NCI-H146 treated with DMSO at 0.1 percent for 48 hours (cell line): ENCODE results near the gene FBXO48.
A peak's percentile ranks its signal among the peaks of the same experiment; 100 is the strongest.
"Not testable (repeated sequence)": the region's sequence is repeated elsewhere in the genome, so short reads cannot be mapped to it uniquely, and the experiment has no call there.

Source experiments
- DNase-seq: peaks from one replicate; lab custom pipeline; 2025; ENCODE audit not compliant: unreplicated experiment; lab: John Stamatoyannopoulos, UW

The FBXO48 gene, protein sequence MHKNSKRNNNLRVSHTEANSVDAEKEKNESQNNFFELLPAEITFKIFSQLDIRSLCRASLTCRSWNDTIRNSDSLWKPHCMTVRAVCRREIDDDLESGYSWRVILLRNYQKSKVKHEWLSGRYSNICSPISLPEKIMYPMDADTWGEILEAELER

DNA sequence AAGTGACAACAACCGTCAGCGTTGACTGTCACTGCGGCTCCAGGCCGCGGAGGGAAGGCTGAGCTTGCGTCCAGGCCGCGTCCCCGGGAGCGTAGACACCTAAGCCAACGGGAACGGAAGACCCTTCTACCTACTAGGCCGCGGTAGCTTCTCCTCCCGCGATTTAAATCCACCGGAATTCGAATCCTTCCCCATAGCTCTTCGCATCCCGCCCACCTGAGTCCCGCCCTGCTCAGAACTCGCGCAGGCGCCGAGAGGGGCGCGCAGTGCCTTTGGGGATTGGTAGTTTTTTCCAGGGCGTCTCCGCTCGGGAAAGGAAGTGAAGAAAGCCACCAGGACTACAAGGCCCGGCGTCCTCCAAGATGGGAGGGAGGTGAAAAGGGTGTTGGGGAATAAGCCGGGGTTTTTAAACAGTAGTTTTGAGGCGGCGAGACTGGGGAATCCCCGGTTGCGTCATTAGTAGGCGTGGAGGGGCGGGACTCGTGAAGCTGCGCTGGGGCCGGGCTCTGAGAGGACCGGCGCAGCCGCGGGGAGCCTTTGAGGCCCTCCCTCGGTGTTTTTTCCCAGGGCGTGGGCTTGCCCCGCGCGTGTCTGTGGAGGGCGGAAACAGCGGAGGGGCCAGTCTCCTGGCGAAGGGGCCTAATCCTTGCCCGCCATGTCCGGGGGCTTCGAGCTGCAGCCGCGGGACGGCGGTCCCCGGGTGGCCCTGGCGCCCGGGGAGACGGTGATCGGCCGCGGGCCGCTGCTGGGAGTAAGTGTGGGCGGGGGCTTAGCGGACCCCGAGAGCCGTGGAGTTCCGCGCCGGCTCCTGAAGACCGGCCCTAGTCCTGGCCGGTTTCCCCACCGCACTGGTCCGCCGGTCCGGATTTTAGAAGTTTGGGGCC is at the start of gene FBXO48, which contains the start of gene APLF:
Gene FBXO48, minus strand, starts transcription at position 218 of the 884 bp plus-strand sequence. CDS start 2,149 bp downstream, outside the sequence.
Gene APLF, plus strand, starts transcription at position 509 of the 884 bp plus-strand sequence. Its CDS starts 147 bp downstream, at position 656.
- DNase-seq, result peak; percentile 95

DNA sequence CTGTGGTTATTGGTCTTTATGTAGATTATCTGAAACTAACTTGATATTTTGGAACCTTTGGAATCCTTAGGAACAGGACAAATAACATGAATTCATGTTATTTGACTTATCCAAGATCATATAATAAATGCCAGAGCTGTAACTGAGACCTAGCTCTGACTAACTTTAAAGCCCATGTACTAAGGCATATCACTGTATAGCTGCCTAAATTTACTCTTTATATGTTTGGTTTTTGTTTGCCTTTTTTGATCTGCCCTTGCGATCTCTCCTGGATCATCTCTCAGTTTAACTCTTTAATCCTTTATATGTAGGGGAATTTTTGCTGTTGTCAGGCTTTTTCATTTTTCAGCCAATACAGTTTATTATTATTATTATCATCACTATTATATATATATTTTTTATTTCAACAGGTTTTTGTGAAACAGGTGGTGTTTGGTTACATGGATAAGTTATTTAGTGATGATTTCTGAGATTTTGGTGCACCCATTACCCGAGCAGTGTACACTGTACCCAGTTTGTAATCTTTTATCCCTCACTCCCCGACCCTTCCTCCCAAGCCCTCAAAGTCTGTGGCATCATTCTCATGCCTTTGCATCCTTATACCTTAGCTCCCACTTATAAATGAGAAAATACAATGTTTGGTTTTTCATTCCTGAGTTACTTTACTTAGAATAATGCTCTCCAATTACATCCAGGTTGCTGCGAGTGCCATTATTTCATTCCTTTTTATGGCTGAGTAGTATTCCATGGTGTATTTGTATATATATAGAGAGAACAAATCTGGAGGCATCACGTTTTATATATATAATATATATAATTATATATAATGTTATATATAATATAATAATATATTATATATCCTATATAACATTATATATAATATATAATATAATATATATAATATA is 49.2 kb upstream of the FBXO48 start:
- DNase-seq, result no peak

DNA sequence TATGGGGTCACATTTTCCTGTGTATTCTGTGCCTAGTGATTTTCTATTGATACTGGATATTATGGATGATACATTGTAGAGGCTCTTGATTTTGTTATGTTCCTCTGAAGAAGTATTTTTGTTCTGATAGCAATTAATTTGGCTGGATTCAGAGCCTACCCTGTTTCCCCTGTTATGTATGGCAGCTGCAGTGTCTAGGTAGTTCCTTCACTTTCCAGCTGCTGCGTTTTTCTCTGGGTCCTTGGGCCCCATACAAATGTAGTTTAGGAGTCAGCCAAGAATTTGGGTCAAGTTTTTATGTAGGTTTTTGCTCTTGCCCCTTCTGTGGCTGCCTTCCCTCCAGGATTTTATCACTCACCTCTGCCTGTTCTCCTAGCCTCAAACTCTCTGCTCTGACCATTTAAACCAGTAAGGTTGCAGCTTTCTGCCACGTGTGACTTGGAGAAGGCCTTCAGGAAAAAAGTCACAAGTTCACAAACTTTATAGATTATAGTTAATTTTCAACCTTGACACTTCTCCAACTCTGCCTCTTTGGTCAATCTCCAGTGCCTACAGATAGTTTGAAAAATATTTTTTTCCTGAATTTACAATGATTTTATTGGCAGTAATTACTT is 47.3 kb upstream of the FBXO48 start:
- DNase-seq, result no peak

DNA sequence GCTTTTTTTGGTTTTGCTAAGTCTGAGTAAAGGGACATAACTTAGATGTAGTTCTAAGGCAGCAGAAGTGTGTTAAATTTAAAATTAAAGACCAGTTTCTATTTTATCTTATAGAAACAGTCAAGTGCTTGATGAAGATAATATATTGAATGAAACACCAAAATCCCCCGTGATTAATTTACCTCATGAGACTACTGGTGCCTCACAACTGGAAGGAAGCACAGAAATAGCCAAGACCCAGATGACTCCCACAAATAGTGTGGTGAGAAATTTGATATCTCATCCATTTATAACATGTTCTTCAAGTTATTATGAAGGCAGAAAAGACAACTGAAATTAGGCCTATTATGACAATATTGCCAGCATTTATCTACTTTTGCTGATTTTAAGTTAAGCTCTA is 45.9 kb upstream of the FBXO48 start:
- no peak for DNase-seq

DNA sequence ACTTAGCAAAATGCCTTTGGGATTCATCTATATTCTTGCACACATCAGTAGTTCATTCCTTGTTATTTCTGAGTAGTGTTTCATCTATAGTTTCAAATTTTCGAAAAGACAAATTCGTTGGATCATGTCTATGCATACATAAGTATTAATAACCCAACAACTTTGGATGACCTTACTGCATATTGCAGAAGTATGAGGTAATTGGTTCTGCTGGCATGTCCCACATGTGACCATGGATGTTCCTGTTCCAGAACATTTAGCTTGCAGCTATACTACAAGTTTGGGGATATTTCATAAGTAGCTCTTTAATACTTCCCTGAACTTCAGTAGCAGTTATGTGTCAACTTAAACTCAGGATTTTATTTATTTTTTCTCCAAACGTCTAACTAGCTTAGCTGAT is 45.2 kb upstream of the FBXO48 start:
- DNase-seq, result no peak

DNA sequence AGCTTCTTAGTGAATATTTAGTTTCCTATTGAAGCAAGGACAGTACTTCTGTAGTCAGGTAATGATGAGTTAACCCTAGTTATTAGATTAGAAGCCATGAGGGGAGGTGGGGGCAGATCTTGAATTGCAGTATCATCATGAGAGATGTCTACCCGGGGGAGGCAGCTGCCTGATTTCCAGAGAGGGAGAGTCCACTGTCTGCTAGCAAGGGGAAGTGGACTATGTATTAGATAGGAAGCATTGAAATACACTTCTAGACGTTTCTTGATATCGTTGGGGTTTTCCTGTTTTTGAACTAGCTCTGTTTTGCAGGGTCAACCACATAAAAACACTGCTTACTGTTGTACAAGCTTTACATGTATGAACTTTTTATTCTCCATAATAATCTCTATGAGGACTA is 39.1 kb upstream of the FBXO48 start:
- no peak for DNase-seq

DNA sequence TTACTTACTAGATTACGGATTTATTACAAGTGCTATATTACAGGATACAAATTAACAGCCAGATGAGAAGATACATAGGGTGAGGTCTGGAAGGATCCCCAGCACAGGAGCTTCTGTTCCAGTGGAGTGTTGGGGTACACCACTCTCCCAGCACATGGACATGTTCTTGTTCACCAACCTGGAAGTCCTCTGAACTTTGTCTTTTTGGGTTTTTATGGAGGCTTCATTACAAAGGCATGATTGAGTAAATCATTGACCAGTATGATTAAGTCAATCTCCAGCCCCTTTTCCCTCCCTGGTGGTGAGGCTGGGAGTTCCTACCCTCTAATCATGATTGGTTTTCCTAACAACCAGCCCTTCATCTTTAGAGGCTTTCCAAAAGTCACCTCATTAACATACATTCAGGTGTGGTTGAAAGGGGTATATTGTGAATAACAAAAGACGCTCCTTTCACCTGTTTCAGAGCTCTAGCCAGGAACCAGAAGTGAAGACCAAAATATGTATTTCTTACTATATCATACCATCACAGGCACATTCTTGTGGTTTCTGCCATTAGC is 38.6 kb upstream of the FBXO48 start:
- no peak for DNase-seq

DNA sequence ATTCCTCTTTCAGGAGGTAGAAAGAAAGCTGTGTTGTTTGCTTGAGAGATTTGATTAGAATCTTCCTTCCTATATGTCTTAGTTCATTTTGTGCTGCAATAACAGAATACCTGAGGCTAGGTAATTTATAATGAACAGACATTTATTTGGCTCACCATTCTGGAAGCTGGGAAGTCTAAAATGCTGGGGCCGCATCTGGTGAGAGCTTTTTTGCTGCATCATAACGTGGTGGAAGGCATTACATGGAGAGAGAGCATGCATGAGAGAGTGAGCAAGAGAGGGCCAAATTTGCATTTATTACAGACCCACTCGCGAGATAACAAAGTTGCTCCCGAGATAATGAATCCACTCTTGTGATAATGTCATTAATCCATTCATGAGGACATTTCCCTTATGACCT is 34.7 kb upstream of the FBXO48 start:
- no peak for DNase-seq

DNA sequence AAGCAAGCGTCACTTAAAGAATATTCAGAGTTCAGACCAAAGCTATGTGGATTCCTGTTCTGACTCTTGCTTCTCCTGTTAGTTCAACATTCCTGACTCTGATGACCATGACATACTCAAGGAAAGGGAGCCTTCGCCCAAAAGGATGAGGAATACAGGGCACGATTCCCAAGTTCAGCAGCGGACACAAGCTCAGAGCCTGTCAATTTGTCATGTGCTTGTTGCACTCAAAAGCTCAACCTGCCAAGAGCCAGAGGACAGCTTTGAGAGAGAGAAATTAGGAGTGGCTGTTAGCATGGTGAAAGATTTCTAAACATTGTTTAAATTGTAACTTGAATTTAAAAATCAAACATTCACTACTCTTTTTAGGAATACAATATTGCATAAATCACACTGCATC is 33.6 kb upstream of the FBXO48 start:
- no peak for DNase-seq

DNA sequence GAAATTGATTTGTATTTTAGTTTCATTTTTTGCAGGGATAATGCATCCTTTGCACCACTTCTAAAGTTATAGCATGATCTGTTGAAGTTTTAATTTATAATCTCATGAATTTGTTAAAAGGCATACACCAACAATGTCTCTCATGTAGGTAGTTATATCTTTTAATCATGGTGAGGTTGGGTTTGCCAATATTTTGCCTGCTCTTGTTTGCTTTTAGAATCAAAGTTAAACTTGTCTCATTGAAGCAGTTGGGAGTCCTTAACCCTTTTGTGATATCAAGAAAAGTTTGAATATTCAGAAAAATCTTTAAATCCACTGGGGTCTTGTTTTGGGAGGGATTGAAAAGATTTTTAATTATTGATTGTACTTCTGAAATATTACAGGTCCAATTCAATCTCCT is 32.0 kb upstream of the FBXO48 start:
- no peak for DNase-seq

DNA sequence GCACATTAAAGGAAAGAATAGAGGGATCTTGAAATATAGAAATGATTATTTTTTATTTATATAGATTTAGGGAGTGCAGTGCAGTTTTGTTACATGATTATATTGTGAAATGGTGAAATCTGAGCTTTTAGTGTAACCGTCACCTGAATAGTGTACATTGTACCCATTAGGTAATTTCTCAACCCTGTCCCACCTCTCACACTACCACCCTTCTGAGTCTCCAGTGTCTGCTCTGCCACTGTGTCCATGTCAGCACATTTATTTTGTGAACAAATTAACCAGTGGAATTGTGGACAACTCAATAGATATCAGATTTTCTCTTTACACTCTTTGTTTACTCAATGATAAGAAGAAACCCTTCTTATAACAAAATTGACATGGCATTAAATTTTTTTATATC is 24.5 kb upstream of the FBXO48 start:
- DNase-seq, result no peak

DNA sequence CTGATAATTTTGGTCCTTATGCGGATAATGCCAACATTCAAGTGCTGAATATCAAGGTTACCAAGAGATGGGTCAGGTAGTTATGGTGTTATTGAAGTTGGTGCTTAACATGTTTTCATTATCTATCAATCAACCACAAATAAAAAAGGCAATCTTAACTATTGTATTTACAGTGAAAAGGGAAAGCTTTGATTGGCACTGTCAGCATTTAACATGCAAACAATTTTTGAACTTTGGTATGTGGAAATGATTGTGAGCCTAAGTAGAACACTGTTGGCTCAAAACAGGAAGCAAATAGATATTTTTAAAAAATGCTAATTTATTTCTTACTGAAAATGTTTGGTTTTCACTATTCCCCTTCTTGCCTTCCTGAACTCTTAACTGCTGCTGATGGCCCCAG is 22.2 kb upstream of the FBXO48 start:
- DNase-seq, result no peak

DNA sequence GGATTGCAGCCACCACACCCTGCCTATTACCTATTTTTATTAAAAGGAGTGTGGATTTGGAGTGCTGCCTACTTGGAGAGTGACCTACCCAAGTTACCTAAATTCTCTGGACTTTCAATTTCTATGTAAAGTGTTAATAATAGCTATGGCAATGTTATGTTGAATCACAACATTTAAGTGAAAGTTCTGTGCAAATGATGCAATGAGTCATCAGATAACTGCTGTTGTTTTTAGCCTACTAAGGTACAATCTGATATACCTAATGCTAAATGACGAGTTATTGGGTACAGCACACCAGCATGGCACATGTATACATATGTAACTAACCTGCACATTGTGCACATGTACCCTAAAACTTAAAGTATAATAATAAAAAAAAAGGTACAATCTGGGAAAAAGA is 21.5 kb upstream of the FBXO48 start:
- not testable (repeated sequence) for DNase-seq

DNA sequence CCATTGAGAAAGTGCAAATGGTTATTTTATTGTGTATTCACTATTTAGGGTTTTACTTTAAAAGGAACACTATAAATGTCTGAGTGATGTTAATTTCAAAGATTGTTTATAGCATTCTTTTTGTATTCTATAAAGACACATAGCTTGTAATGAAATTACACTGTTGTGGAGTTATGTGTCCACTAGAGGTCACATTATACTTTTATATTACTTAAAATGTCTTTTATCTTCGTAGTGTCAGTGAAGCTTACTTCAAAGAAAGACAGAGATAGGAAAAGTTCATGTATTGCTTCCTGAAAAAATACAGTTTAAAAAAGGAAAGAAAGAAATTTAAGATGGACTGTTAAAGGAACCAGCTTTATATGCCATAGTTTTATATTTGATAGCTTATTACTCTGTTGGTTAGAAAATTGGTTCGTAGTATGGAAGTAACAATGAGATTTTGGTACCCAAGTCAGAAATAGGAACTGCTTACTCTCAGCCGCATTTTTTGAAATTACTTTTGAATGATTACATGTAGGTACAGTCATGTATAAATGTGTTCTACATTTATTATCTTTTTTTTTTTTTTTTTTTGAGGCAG is 20.8 kb upstream of the FBXO48 start:
- DNase-seq, result peak; percentile 15

DNA sequence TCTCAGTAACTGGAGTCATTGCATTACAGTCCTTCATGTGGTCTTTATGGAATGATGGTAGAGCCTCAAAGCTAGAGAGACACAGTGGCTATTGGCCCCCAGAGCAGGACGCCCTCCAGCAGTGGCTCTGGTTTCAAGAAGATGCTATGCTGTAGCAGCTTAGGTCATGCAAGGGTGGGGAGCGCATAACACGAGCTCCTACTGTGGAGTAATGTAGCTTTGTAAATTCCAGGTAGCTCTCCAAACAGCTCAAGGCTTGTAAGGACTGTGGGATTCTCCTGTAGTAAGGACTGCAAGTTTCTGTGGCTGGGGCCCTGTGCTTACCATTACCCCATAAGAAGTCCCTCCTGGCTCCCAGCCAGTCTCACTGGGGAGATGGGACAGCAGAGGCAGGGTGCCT is 15.9 kb upstream of the FBXO48 start:
- no peak for DNase-seq

DNA sequence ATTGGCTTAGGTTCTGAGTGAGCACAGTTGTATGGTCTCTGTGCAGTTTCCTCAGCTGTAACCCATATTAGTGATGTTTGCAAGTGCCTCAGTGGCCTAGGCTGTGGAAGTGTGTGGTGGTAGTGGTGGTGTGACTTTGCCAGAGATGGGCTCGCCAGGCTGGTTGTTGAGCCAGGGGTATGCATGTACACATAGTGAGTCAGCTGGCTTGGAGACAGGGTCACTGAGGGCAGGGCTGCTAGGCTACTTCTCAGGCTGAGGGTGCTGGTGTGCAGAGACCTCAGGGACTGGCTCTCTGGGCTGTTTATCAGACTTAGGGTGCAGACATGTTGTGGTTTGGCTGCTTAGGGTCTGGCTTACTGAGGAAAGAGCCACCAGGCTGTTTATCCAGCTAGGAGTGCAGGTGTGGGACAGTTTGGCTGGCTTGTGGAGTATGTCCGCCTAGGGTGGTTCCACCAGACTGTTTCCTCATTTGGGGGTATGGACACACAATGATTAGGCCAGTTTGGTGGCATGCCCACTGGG is 15.3 kb upstream of the FBXO48 start:
- no peak for DNase-seq

DNA sequence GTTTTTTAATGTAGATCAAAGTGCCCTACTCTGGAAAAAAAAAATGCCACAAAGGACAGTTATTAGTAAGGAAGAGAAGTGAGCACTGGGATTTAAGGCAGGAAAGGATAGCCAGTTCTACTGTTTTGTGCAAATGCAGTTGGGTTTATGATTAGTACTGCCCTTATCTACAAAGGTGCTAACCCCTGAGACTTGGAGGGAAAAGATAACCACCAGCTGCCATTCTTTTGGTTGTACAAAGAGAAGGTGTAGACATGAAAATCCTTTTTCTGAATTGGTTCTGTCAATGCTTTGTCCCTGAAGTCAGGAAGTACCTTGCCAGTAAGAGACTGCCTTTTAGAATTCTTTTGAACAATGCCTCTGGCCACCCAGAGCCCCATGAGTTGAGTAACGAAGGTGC is 11.6 kb upstream of the FBXO48 start:
- DNase-seq, result no peak

DNA sequence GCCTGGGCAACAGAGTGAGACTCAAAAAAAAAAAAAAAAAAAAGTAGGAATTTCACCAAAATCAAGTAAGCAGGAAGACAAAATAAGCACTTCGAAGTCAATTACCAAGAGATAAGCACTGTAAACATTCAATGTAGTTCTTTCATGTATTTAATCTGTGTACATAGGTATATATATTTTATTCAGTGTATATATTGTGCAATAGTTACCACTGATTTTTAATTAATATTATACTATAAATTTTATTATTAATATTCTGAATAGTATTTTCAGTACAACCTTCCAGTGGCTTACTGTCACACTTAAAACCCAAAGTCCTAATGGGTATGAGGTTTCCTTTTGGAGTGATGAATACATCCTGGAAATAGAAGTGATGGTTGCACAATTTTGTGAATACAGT is 9.4 kb upstream of the FBXO48 start:
- no peak for DNase-seq

DNA sequence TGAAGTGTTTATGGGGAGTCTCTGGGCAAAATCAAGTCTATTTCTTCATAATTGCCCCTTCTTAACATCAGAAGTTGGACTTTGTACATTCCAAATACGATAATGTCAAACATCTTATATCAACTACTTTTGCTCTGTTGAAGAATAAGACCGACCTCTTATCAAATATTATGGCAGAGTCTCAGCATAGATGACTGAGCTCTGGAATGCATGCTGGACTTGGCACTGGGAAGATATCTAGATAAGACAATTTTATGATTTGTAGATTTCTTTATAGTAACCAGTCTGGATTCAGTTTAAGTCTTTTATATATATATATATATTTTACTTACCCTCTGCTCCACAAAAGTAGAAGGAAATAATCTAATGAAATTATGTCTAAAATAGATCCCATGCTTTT is 8.5 kb upstream of the FBXO48 start:
- DNase-seq, result no peak

DNA sequence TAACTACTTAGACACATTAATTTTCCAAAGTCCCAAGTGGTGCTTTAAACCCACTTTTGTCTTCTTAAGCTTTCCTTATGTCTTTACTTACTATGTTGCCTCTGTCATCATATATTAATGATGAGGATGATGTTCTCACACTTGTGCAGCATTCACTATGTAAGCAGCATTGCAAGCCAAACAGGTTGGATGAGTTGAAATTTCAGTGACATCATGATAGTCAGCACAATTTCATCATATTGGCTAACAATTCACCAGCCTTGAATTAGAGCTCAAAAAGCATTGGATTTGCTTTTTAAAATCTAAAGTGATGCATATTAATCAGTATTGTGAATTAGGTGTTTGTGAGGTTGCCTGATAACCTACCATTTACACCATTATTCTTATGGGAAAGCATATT is 8.0 kb upstream of the FBXO48 start:
- DNase-seq, result no peak
